D721Med (cell line): ENCODE measurements around the gene MAN1A1.
A peak's percentile ranks its signal among the peaks of the same experiment; 100 is the strongest.

Source experiments
- DNase-seq: peaks from one replicate; pipeline ENCODE4 v3.0.0; 2011; ENCODE audit warnings: low spot score; ENCODE audit not compliant: insufficient read length
- FAIRE-seq: peaks from 2 replicates; lab custom pipeline; 2011; peaks lifted over from hg19 to GRCh38; lab: Jason Lieb, UNC
- TF ChIP-seq, protein P1 (sequence below): IDR thresholded peaks from 2 replicates; pipeline ENCODE4 v1.5.1; 2012; ENCODE audit warnings: mild to moderate bottlenecking, control low read depth; ENCODE audit not compliant: insufficient read depth; ENCODE audit errors: missing control alignments

The MAN1A1 gene

DNA sequence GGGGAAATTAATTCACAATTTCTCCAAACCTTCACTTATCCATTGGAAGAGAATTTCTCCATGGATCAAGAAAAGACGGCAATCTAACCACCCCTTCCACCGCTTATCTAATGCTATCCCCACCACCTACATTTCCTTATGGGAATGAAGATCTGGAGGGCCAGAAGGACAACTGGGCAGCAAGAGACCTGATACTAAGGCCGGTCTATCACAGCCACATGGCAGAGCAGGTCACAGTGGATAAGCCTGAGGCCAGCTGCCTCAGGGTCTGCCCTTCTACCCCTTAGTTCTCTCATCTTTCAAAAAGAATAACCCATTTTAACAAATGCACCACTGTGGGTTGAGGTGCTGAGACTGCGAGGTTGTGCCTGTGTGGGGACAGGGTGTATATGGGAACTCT lies 37.1 kb downstream of the MAN1A1 start:
- DNase-seq: no peak
- FAIRE-seq: no peak
- TF ChIP-seq, protein P1, sequence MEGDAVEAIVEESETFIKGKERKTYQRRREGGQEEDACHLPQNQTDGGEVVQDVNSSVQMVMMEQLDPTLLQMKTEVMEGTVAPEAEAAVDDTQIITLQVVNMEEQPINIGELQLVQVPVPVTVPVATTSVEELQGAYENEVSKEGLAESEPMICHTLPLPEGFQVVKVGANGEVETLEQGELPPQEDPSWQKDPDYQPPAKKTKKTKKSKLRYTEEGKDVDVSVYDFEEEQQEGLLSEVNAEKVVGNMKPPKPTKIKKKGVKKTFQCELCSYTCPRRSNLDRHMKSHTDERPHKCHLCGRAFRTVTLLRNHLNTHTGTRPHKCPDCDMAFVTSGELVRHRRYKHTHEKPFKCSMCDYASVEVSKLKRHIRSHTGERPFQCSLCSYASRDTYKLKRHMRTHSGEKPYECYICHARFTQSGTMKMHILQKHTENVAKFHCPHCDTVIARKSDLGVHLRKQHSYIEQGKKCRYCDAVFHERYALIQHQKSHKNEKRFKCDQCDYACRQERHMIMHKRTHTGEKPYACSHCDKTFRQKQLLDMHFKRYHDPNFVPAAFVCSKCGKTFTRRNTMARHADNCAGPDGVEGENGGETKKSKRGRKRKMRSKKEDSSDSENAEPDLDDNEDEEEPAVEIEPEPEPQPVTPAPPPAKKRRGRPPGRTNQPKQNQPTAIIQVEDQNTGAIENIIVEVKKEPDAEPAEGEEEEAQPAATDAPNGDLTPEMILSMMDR: no peak

DNA sequence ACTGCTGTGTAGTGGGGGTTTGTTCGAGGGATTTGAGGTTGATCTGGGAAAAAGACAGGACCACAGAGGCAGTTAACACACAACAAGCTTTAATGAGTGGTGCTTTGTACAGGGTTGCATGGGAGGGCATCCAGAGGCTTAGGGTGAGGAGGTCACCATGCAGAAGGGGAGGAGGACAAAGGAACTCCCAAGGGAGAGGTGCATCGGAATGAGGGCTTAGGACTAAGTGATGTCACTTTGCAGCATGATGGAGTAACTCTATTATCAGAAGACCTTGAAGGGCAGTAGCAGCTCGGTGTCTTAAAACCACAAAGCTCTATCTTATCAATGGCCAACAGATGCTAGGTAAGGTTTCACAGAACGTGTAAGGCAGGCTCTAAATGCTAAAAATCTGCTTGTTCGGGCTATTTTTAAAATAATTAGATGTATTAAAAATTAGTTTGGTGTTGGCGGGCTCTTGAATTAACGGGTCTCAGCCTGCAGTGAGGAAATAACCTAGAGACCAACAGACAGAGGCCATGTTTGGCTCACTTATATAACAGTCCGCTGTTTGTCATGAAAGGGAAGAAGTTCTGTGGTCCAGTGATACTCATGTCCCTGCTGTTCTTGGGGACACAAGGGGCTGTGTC lies 37.9 kb downstream of the MAN1A1 start:
- TF ChIP-seq, protein P1: no peak
- FAIRE-seq (no peak), DNase-seq (no peak)

DNA sequence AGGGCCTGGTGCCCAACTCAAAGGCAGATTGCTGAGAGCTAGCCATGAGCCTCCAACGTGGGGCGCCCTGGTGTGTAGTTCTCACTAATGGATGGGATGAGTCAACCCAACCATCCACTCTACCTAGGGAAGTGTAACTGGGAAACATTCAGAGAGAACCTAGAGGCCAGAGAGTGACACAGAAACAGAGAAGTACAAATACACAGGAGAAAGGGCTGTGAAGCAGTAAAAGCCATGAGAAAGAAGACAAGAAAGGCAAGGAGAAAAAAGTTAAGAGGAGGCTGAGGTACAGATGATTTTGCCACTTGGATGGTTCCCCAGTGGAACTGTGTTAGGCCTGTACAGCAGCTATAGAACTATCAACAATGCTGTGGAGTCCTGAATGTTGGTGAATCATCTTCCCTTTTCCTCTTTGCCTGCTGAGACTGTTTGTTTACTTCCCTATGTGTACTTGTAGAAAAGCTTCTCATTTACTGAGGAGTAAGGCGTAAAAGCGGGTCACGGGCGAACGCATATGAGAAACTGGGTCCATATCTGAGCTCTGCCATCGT lies 39.0 kb downstream of the MAN1A1 start:
- FAIRE-seq (no peak), DNase-seq (no peak)
- TF ChIP-seq, protein P1: no peak

DNA sequence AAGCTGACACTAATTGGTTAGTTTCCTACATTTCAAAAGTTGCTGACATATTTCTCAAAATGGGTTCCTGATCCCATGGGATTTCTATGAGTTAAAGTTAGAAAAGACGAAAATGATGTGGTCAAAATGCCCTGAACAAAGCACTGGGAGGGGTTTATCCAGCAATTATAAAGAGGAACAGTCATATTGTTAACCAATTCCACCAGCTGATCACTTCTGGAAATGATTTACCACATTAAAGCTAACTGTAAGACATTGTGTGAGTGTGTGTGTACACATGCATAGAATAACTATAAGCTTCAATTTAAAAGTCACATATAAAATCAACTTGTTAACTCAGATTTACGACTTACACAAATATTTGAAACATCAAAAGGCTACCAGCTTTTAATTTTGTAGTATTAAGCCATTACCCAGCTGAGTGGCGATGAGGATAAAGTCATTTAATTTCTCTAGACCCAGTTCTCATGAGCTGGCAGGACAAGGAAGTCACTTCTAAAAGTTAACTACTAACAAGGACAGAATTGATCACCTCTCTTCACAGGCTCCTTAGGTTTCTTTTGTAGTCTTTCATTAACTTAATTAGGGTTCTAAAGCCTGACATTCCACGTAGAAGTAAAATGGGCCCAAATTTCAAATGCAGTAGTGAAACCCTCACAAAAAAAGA lies 40.4 kb downstream of the MAN1A1 start:
- no peak for DNase-seq
- TF ChIP-seq, protein P1: no peak
- no peak for FAIRE-seq

DNA sequence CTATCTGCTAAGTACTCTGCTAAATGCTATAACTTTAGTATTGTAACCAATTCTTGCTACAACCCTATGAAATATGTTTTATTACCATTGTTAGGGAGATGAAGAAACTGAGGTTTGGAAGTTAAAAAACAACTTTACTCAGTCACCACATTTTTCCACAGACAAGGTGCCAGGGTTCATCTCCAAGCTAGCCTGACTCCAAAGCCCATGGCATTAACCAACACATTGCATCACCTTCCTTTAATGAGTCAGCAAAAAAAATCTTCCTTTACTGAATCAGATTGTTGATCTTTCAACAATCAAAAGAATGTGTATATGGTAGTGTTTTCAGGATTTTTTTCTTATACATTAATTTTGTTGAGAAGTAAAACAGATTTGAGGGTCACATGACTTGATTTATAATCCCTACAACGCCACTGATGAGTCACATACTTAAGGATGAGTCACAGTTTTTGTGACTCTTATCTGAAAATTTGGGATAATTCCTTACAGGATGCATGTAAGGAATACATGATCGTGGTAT lies 41.5 kb downstream of the MAN1A1 start:
- FAIRE-seq (peak; percentile 64), DNase-seq (no peak)
- TF ChIP-seq, protein P1: no peak

DNA sequence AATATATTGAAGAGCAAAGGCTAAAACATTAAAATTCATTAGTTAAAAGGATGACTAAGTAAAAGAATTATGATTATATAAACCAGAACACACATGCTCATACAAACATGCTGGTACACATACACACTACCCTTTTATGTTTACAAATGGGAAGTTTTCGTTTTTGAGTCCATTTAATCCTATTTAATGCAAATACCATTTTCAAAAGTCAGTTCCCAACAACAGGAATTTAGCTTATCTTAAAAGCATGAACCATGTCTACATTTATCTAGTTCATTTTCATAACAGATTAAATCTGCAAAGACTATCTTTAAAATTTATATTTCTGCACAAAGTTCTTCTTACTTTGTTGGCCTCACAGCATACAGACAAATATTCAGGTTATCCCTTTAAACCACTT lies 42.5 kb downstream of the MAN1A1 start:
- TF ChIP-seq, protein P1: no peak
- FAIRE-seq (no peak), DNase-seq (no peak)
